Esophagus squamous epithelium (tissue), 4 donors: Measurements from ENCODE around the gene EPN3.

Source experiments
- POLR2A ChIP-seq, 4 donors: fragments of 450-650 bp; IDR thresholded peaks; one replicate each; pipeline ENCODE4 v1.6.1; 2017; ENCODE audit warnings: antibody characterized with exemption in 4 of 4, mild to moderate bottlenecking in 4 of 4, moderate library complexity in 3 of 4
- TF ChIP-seq, protein P1 (sequence below), 6 experiments: fragments of 450-650 bp in 4 of 6; fragments of 200-600 bp in 2 of 6; sonication (generic) in 2 of 6; IDR thresholded peaks; one replicate each; pipeline ENCODE4 v1.5.1; 2016 to 2019; ENCODE audit warnings: antibody characterized with exemption in 6 of 6, mild to moderate bottlenecking in 4 of 6, moderate library complexity in 4 of 6

DNA sequence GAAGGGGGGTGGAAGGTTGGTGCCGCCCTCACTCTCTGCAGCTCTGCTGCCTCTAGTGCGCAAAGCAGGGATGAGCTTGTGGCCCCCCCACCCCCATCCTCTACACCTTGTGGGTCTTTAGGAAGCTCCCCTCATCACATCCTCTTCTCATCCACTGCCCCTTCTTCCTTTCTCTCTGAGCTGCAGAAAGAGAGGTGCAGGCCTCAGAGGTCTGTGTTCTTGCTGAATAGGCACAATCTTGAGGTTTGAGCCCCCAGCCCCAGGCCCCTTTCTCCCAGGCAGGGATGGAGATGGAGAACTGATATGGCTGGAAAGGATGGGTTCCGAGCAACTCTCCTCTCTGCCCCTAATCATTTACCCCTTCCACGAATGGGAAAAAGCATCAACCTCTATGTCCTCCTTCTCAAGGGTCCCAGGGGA, 30.6 kb downstream of the EPN3 start:
- TF ChIP-seq, protein P1, sequence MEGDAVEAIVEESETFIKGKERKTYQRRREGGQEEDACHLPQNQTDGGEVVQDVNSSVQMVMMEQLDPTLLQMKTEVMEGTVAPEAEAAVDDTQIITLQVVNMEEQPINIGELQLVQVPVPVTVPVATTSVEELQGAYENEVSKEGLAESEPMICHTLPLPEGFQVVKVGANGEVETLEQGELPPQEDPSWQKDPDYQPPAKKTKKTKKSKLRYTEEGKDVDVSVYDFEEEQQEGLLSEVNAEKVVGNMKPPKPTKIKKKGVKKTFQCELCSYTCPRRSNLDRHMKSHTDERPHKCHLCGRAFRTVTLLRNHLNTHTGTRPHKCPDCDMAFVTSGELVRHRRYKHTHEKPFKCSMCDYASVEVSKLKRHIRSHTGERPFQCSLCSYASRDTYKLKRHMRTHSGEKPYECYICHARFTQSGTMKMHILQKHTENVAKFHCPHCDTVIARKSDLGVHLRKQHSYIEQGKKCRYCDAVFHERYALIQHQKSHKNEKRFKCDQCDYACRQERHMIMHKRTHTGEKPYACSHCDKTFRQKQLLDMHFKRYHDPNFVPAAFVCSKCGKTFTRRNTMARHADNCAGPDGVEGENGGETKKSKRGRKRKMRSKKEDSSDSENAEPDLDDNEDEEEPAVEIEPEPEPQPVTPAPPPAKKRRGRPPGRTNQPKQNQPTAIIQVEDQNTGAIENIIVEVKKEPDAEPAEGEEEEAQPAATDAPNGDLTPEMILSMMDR (IDR thresholded peaks at IDR 0.05) = no peak
- TF ChIP-seq POLR2A (IDR thresholded peaks at IDR 0.05) = no peak
